Endothelial cell of umbilical vein (primary cell): ENCODE results near the gene CYP4V2.
"Not testable (repeated sequence)": the region's sequence is repeated elsewhere in the genome, so short reads cannot be mapped to it uniquely, and the experiment has no call there.

Experiments used
- EZH2 ChIP-seq: IDR thresholded peaks from 2 replicates; pipeline ENCODE4 v1.6.1; 2012; ENCODE audit warnings: borderline replicate concordance, low read depth, mild to moderate bottlenecking, moderate library complexity, low read length, inconsistent platforms; ENCODE audit not compliant: severe bottlenecking
- FOS ChIP-seq: IDR thresholded peaks from 2 replicates; pipeline ENCODE4 v1.6.1; 2011; ENCODE audit warnings: mild to moderate bottlenecking, low read length, moderate library complexity, borderline replicate concordance; ENCODE audit not compliant: insufficient read depth
- MYC ChIP-seq: IDR thresholded peaks from one replicate; pipeline ENCODE4 v1.6.1; 2011; ENCODE audit warnings: mild to moderate bottlenecking, low read depth, low read length
- POLR2A ChIP-seq: IDR thresholded peaks from 2 replicates; pipeline ENCODE4 v1.6.1; 2012; ENCODE audit warnings: low read depth, mild to moderate bottlenecking, control low read depth, low read length
- POLR2AphosphoS5 ChIP-seq: IDR thresholded peaks from 2 replicates; pipeline ENCODE4 v1.6.1; 2012; ENCODE audit warnings: low read depth, mild to moderate bottlenecking, control low read depth, low read length, moderate library complexity; ENCODE audit not compliant: insufficient read depth
- TF ChIP-seq, protein P1 (sequence below), 2 donors: IDR thresholded peaks; 1 replicate in 1 of 2; 2 replicates in 1 of 2; pipeline ENCODE4 v1.5.1; 2011; ENCODE audit warnings: low read length in 2 of 2, mild to moderate bottlenecking in 2 of 2, moderate library complexity in 2 of 2, control low read depth in 1 of 2, inconsistent platforms in 1 of 2, low read depth in 1 of 2; ENCODE audit not compliant: insufficient read depth in 1 of 2; ENCODE audit errors: extremely low read depth in 1 of 2

DNA sequence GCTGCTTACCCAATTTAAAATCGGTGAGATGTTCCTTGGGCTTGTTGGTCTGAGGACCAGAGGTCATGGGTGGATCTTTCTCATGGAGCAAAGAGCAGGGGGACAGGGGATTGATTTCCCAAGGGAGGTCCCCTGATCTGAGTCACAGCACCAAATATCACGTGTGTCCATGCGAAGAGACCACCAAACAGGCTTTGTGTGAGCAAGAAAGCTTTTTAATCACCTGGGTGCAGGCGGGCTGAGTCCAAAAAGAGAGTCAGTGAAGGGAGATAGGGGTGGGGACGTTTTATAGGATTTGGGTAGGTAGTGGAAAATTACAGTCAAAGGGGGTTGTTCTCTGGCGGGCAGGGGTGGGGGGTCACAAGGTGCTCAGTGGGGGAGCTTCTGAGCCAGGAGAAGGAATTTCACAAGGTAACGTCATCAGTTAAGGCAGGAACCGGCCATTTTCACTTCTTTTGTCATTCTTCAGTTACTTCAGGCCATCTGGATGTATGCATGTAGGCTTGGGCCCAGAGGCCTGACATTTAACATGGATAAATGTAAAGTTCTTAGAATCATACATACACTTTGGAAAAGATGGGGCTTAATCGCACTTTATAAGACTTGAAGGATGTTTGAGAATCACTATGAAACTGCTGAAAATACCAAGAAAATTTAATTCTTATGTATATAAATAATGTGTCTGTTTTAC is 55.8 kb downstream of the CYP4V2 start:
- TF ChIP-seq, protein P1, sequence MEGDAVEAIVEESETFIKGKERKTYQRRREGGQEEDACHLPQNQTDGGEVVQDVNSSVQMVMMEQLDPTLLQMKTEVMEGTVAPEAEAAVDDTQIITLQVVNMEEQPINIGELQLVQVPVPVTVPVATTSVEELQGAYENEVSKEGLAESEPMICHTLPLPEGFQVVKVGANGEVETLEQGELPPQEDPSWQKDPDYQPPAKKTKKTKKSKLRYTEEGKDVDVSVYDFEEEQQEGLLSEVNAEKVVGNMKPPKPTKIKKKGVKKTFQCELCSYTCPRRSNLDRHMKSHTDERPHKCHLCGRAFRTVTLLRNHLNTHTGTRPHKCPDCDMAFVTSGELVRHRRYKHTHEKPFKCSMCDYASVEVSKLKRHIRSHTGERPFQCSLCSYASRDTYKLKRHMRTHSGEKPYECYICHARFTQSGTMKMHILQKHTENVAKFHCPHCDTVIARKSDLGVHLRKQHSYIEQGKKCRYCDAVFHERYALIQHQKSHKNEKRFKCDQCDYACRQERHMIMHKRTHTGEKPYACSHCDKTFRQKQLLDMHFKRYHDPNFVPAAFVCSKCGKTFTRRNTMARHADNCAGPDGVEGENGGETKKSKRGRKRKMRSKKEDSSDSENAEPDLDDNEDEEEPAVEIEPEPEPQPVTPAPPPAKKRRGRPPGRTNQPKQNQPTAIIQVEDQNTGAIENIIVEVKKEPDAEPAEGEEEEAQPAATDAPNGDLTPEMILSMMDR (IDR thresholded peaks at IDR 0.05; ENCODE audit: extremely low read depth in 1 of 2, insufficient read depth in 1 of 2, low read depth in 1 of 2, low read length in 2 of 2): not testable (repeated sequence)
- TF ChIP-seq POLR2A, POLR2AphosphoS5, EZH2, MYC, FOS: not testable (repeated sequence)
